ENCODE results near the gene DTNB.

Gene DTNB

GRCh38 chr2:25340181-25340921 lies 333.0 kb downstream of the DTNB start:
- Histone ChIP-seq H3K9ac (ENCODE audit: low read depth, low read length) (no peak overlapping the region), H3K4me3 (ENCODE audit: low read depth, low read length) (peak overlapping the region; percentile 57)

GRCh38 chr2:25339791-25340180 lies 333.6 kb downstream of the DTNB start:
- H3K4me1 ChIP-seq (ENCODE audit: control insufficient read depth, insufficient read depth, low read length): peaks cover 34% of the 10 kb centered on the region
- peaks cover 14% of the 10 kb centered on the region for H3K27me3 ChIP-seq (ENCODE audit: control insufficient read depth, insufficient read depth, low read length)
- peak overlapping the region; percentile 57 for H3K4me3 ChIP-seq (ENCODE audit: low read depth, low read length)
- no peaks in the 10 kb centered on the region for H3K9me3 ChIP-seq (ENCODE audit: control insufficient read depth, insufficient read depth, low read length)
- no peak overlapping the region for H3K27ac ChIP-seq (ENCODE audit: low read depth, low read length)
- no peak overlapping the region for H3K9ac ChIP-seq (ENCODE audit: low read depth, low read length)
- no peaks in the 10 kb centered on the region for H3K36me3 ChIP-seq (ENCODE audit: control insufficient read depth, insufficient read depth, low read length)

More at GRCh38 chr2:25340181-25340921, 333.0 kb downstream of the DTNB start:
- H3K36me3 ChIP-seq (ENCODE audit: control insufficient read depth, insufficient read depth, low read length): no peaks in the 10 kb centered on the region
- H3K9me3 ChIP-seq (ENCODE audit: control insufficient read depth, insufficient read depth, low read length): no peaks in the 10 kb centered on the region
- H3K4me1 ChIP-seq (ENCODE audit: control insufficient read depth, insufficient read depth, low read length): peaks cover 28% of the 10 kb centered on the region
- peaks cover 16% of the 10 kb centered on the region for H3K27me3 ChIP-seq (ENCODE audit: control insufficient read depth, insufficient read depth, low read length)
- no peak overlapping the region for H3K27ac ChIP-seq (ENCODE audit: low read depth, low read length)

DNA sequence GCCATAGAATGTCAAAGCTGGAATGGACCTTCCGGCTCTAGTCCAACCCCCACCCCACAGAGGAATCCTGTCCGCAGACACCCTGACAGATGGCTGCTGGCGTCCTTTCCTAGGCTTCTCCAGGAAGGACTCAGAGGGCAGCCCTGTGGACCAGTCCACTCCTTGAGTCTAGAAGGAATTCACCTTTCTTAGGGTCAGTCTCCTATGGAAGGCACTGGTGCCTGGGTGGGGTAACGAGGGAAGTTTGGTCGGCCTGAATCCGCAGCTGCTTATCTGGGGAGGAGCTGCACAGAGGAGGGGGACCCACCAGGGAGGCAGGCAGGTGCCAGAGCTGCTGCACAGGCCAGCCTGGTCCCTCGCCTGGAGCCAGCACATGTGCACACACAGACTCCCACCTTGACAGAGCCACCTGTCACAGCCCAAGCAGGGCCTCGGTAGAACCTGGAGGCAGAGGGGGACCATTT lies 334.1 kb downstream of the DTNB start:
- H3K9ac ChIP-seq (ENCODE audit: low read depth, low read length): no peak overlapping the region
- peaks cover 12% of the 10 kb centered on the region for H3K27me3 ChIP-seq (ENCODE audit: control insufficient read depth, insufficient read depth, low read length)
- no peaks in the 10 kb centered on the region for H3K36me3 ChIP-seq (ENCODE audit: control insufficient read depth, insufficient read depth, low read length)
- peaks cover 39% of the 10 kb centered on the region for H3K4me1 ChIP-seq (ENCODE audit: control insufficient read depth, insufficient read depth, low read length)
- H3K9me3 ChIP-seq (ENCODE audit: control insufficient read depth, insufficient read depth, low read length): no peaks in the 10 kb centered on the region
- no peak overlapping the region for H3K4me3 ChIP-seq (ENCODE audit: low read depth, low read length)
- no peak overlapping the region for H3K27ac ChIP-seq (ENCODE audit: low read depth, low read length)

- H3K4me3 ChIP-seq (ENCODE audit: low read depth, low read length): no peak overlapping the region
- H3K27ac ChIP-seq (ENCODE audit: low read depth, low read length): no peak overlapping the region
- peaks cover 8% of the 10 kb centered on the region for H3K27me3 ChIP-seq (ENCODE audit: control insufficient read depth, insufficient read depth, low read length)
- H3K36me3 ChIP-seq (ENCODE audit: control insufficient read depth, insufficient read depth, low read length): no peaks in the 10 kb centered on the region
- no peak overlapping the region for H3K9ac ChIP-seq (ENCODE audit: low read depth, low read length)
- H3K4me1 ChIP-seq (ENCODE audit: control insufficient read depth, insufficient read depth, low read length): peaks cover 47% of the 10 kb centered on the region
- H3K9me3 ChIP-seq (ENCODE audit: control insufficient read depth, insufficient read depth, low read length): no peaks in the 10 kb centered on the region
Measured at GRCh38 chr2:25338401-25338800, 335.0 kb downstream of the DTNB start.

GRCh38 chr2:25337891-25338290 lies 335.5 kb downstream of the DTNB start:
- H3K9ac ChIP-seq (ENCODE audit: low read depth, low read length): no peak overlapping the region
- no peak overlapping the region for H3K27ac ChIP-seq (ENCODE audit: low read depth, low read length)

DNA sequence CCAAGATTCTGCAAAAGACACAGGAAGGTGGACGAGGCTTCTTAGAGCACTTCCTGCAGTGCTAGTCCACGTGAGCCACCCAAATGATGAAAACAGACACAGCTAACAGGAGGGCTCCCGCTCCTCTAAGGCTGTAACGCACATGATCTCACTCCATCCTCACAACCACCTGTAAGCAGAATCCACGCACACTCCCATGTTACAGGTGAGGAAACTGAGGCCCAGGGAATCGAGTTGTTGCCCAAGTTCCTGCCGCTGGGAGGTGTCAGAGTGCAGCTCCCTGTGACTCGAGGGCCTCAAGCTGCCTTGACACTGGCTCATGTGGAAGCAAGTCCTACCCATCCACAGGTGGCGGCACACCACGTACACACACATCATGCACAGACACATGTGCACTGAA lies 336.1 kb downstream of the DTNB start:
- no peak overlapping the region for H3K27ac ChIP-seq (ENCODE audit: low read depth, low read length)
- no peak overlapping the region for H3K9ac ChIP-seq (ENCODE audit: low read depth, low read length)
- H3K4me3 ChIP-seq (ENCODE audit: low read depth, low read length): no peak overlapping the region
- no peaks in the 10 kb centered on the region for H3K27me3 ChIP-seq (ENCODE audit: control insufficient read depth, insufficient read depth, low read length)
- H3K4me1 ChIP-seq (ENCODE audit: control insufficient read depth, insufficient read depth, low read length): peaks cover 44% of the 10 kb centered on the region
- no peaks in the 10 kb centered on the region for H3K9me3 ChIP-seq (ENCODE audit: control insufficient read depth, insufficient read depth, low read length)
- no peaks in the 10 kb centered on the region for H3K36me3 ChIP-seq (ENCODE audit: control insufficient read depth, insufficient read depth, low read length)

More at GRCh38 chr2:25337891-25338290, 335.5 kb downstream of the DTNB start:
- H3K4me1 ChIP-seq (ENCODE audit: control insufficient read depth, insufficient read depth, low read length): peaks cover 47% of the 10 kb centered on the region
- no peaks in the 10 kb centered on the region for H3K9me3 ChIP-seq (ENCODE audit: control insufficient read depth, insufficient read depth, low read length)
- no peaks in the 10 kb centered on the region for H3K36me3 ChIP-seq (ENCODE audit: control insufficient read depth, insufficient read depth, low read length)
- H3K27me3 ChIP-seq (ENCODE audit: control insufficient read depth, insufficient read depth, low read length): peaks cover 3% of the 10 kb centered on the region
- no peak overlapping the region for H3K4me3 ChIP-seq (ENCODE audit: low read depth, low read length)

- no peaks in the 10 kb centered on the region for H3K9me3 ChIP-seq (ENCODE audit: control insufficient read depth, insufficient read depth, low read length)
- H3K9ac ChIP-seq (ENCODE audit: low read depth, low read length): no peak overlapping the region
- no peak overlapping the region for H3K4me3 ChIP-seq (ENCODE audit: low read depth, low read length)
- no peak overlapping the region for H3K27ac ChIP-seq (ENCODE audit: low read depth, low read length)
- no peaks in the 10 kb centered on the region for H3K27me3 ChIP-seq (ENCODE audit: control insufficient read depth, insufficient read depth, low read length)
- peaks cover 44% of the 10 kb centered on the region for H3K4me1 ChIP-seq (ENCODE audit: control insufficient read depth, insufficient read depth, low read length)
- no peaks in the 10 kb centered on the region for H3K36me3 ChIP-seq (ENCODE audit: control insufficient read depth, insufficient read depth, low read length)
Measured at GRCh38 chr2:25336383-25336841, 337.0 kb downstream of the DTNB start.

DNA sequence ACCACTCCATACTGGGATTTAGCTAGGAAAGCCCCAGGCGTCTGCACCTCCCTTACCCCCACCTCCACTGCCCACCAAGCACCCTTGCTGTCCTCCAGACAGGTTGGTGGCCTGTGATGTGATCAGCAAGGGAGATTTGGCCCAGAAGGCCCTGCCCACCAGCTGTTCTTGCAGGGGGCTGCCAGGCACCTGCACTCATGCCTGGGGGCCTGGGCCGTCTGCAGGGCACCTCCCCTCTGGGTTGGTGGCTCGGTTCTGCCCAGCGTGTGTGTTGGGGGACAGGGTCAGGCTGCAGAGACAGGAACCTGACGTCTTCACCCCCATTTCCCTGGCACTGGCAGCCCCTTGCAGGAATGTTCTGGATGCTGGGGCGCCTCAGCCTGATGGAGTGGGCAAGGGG lies 337.4 kb downstream of the DTNB start:
- Histone ChIP-seq H3K27ac (ENCODE audit: low read depth, low read length) (no peak overlapping the region), H3K27me3 (ENCODE audit: control insufficient read depth, insufficient read depth, low read length) (no peaks in the 10 kb centered on the region), H3K4me3 (ENCODE audit: low read depth, low read length) (no peak overlapping the region), H3K9me3 (ENCODE audit: control insufficient read depth, insufficient read depth, low read length) (no peaks in the 10 kb centered on the region), H3K9ac (ENCODE audit: low read depth, low read length) (no peak overlapping the region), H3K4me1 (ENCODE audit: control insufficient read depth, insufficient read depth, low read length) (peaks cover 44% of the 10 kb centered on the region), H3K36me3 (ENCODE audit: control insufficient read depth, insufficient read depth, low read length) (no peaks in the 10 kb centered on the region)

- H3K4me1 ChIP-seq (ENCODE audit: control insufficient read depth, insufficient read depth, low read length): peaks cover 44% of the 10 kb centered on the region
- no peaks in the 10 kb centered on the region for H3K36me3 ChIP-seq (ENCODE audit: control insufficient read depth, insufficient read depth, low read length)
- no peaks in the 10 kb centered on the region for H3K9me3 ChIP-seq (ENCODE audit: control insufficient read depth, insufficient read depth, low read length)
- no peak overlapping the region for H3K9ac ChIP-seq (ENCODE audit: low read depth, low read length)
- H3K4me3 ChIP-seq (ENCODE audit: low read depth, low read length): no peak overlapping the region
- no peaks in the 10 kb centered on the region for H3K27me3 ChIP-seq (ENCODE audit: control insufficient read depth, insufficient read depth, low read length)
- H3K27ac ChIP-seq (ENCODE audit: low read depth, low read length): no peak overlapping the region
Measured at GRCh38 chr2:25335204-25335603, 338.2 kb downstream of the DTNB start.

- Histone ChIP-seq H3K27me3 (ENCODE audit: control insufficient read depth, insufficient read depth, low read length) (no peaks in the 10 kb centered on the region), H3K4me3 (ENCODE audit: low read depth, low read length) (no peak overlapping the region), H3K9ac (ENCODE audit: low read depth, low read length) (no peak overlapping the region), H3K9me3 (ENCODE audit: control insufficient read depth, insufficient read depth, low read length) (no peaks in the 10 kb centered on the region), H3K27ac (ENCODE audit: low read depth, low read length) (no peak overlapping the region), H3K4me1 (ENCODE audit: control insufficient read depth, insufficient read depth, low read length) (peaks cover 42% of the 10 kb centered on the region), H3K36me3 (ENCODE audit: control insufficient read depth, insufficient read depth, low read length) (no peaks in the 10 kb centered on the region)
Measured at GRCh38 chr2:25334482-25334881, 338.9 kb downstream of the DTNB start.

GRCh38 chr2:25333981-25334380 lies 339.4 kb downstream of the DTNB start:
- Histone ChIP-seq H3K4me1 (ENCODE audit: control insufficient read depth, insufficient read depth, low read length) (peaks cover 40% of the 10 kb centered on the region), H3K27ac (ENCODE audit: low read depth, low read length) (no peak overlapping the region), H3K9me3 (ENCODE audit: control insufficient read depth, insufficient read depth, low read length) (no peaks in the 10 kb centered on the region), H3K27me3 (ENCODE audit: control insufficient read depth, insufficient read depth, low read length) (no peaks in the 10 kb centered on the region), H3K36me3 (ENCODE audit: control insufficient read depth, insufficient read depth, low read length) (no peaks in the 10 kb centered on the region), H3K4me3 (ENCODE audit: low read depth, low read length) (peak overlapping the region; percentile 34; the same call in 1 of the 2 replicates), H3K9ac (ENCODE audit: low read depth, low read length) (no peak overlapping the region)

All from HUES48 (cell line).